HepG2 (cell line): Measurements from ENCODE around the gene PGPEP1. TPM values are rescaled to one million over a fixed set of nuclear protein-coding genes. Genes with fewer than 3 reads are reported as not detected.

ENCODE experiments used
- DBP ChIP-seq: sonication (generic); formaldehyde crosslinking; IDR thresholded peaks from 2 replicates; pipeline ENCODE4 v1.4.0; 2020; ENCODE audit warnings: missing genetic modification reagents; ENCODE audit errors: not compliant biosample characterization
- DNMT1 ChIP-seq: sonication (generic); formaldehyde crosslinking; IDR thresholded peaks from 2 replicates; pipeline ENCODE4 v1.5.1; 2020; ENCODE audit warnings: mild to moderate bottlenecking, missing genetic modification reagents
- ISL2 ChIP-seq: sonication (generic); formaldehyde crosslinking; IDR thresholded peaks from 2 replicates; pipeline ENCODE4 v1.5.0; 2020; ENCODE audit warnings: missing genetic modification reagents
- KDM4B ChIP-seq: sonication (generic); formaldehyde crosslinking; IDR thresholded peaks from 2 replicates; pipeline ENCODE4 v1.4.0; 2020; ENCODE audit warnings: missing genetic modification reagents
- MAZ ChIP-seq, 2 experiments: sonication (generic) in 1 of 2; formaldehyde crosslinking in 1 of 2; IDR thresholded peaks; 2 replicates each; pipeline versions ENCODE4 v1.5.0 to v1.6.1; 2012 to 2020; ENCODE audit warnings: low read depth in 2 of 2, mild to moderate bottlenecking in 2 of 2, borderline replicate concordance in 1 of 2, improper control_type of control experiment in 1 of 2, low read length in 1 of 2, missing genetic modification reagents in 1 of 2, moderate library complexity in 1 of 2
- NFRKB ChIP-seq: fragments of 450-650 bp; IDR thresholded peaks from 2 replicates; pipeline ENCODE4 v1.6.1; 2017
- PHF5A ChIP-seq: IDR thresholded peaks from one replicate; pipeline ENCODE4 v1.6.1; 2018; ENCODE audit warnings: low read depth, missing genetic modification reagents; ENCODE audit not compliant: unreplicated experiment
- PRPF4 ChIP-seq: fragments of 200-400 bp; formaldehyde crosslinking; IDR thresholded peaks from 2 replicates; pipeline ENCODE4 v1.6.1; 2016; ENCODE audit warnings: low read length, low read depth; ENCODE audit not compliant: poor library complexity, severe bottlenecking
- RARA ChIP-seq: IDR thresholded peaks from 2 replicates; pipeline ENCODE4 v1.6.1; 2016; ENCODE audit warnings: missing genetic modification reagents, missing compliant biosample characterization
- YY1 ChIP-seq: IDR thresholded peaks from 2 replicates; pipeline ENCODE4 v1.6.1; 2011; ENCODE audit warnings: low read length, low read depth, moderate library complexity, mild to moderate bottlenecking; ENCODE audit not compliant: insufficient read depth, insufficient replicate concordance
- ZC3H13 ChIP-seq: sonication (generic); formaldehyde crosslinking; IDR thresholded peaks from 2 replicates; pipeline ENCODE4 v1.8.1; 2023; ENCODE audit warnings: mild to moderate bottlenecking, missing genetic modification reagents, moderate library complexity
- ZNF274 ChIP-seq: sonication (generic); formaldehyde crosslinking; IDR thresholded peaks from 2 replicates; pipeline ENCODE4 v1.5.1; 2020; ENCODE audit warnings: mild to moderate bottlenecking, missing genetic modification reagents
- ZNF556 ChIP-seq: sonication (generic); formaldehyde crosslinking; IDR thresholded peaks from 2 replicates; pipeline ENCODE4 v1.4.0; 2020; ENCODE audit warnings: mild to moderate bottlenecking, missing genetic modification reagents, borderline replicate concordance
- ZNF563 ChIP-seq: sonication (generic); formaldehyde crosslinking; IDR thresholded peaks from 2 replicates; pipeline ENCODE4 v1.8.0; 2022; ENCODE audit warnings: mild to moderate bottlenecking, moderate library complexity, missing genetic modification reagents
- ZNF652 ChIP-seq: IDR thresholded peaks from 2 replicates; pipeline ENCODE4 v1.6.1; 2016; ENCODE audit warnings: low read depth, borderline replicate concordance
- ZNF770 ChIP-seq: sonication (generic); formaldehyde crosslinking; IDR thresholded peaks from 2 replicates; pipeline ENCODE4 v1.5.0; 2020; ENCODE audit warnings: mild to moderate bottlenecking, missing genetic modification reagents
- ZSCAN5A ChIP-seq: sonication (generic); formaldehyde crosslinking; IDR thresholded peaks from 2 replicates; pipeline ENCODE4 v1.8.0; 2022; ENCODE audit warnings: mild to moderate bottlenecking, missing genetic modification reagents, borderline replicate concordance
- polyA plus RNA-seq, 8 experiments: library from polyadenylated mRNA; depleted of rRNA in 3 of 8; stranded (reverse) in 7 of 8; unstranded in 1 of 8; fragments of >200 nt; fragmentation: Illumina TruSeq in 4 of 8; extraction: Trizol in 4 of 8; gene quantifications; 2 replicates each; pipeline versions ENCODE4 v1.2.1 to v1.2.3, GENCODE V29; 2011 to 2016; ENCODE audit warnings: low read depth in 4 of 8, missing spikeins in 1 of 8, mixed read lengths in 1 of 8; ENCODE audit not compliant: insufficient read depth in 1 of 8
- total RNA-seq, 5 experiments: library from RNA; depleted of rRNA; stranded (reverse); fragments of >200 nt; fragmentation: Illumina TruSeq; extraction: Trizol; gene quantifications; 2 replicates each; pipeline ENCODE4 v1.2.3, GENCODE V29; 2016; ENCODE audit warnings: low read depth in 1 of 5
- TF ChIP-seq, protein P1 (sequence below): sonication (generic); formaldehyde crosslinking; conservative IDR thresholded peaks from 2 replicates; pipeline ENCODE4 v1.8.0; 2022; ENCODE audit warnings: low read depth, missing genetic modification reagents
- TF ChIP-seq, protein P2 (sequence below): sonication (generic); formaldehyde crosslinking; IDR thresholded peaks from 2 replicates; pipeline ENCODE4 v1.4.0; 2020; ENCODE audit warnings: mild to moderate bottlenecking, missing genetic modification reagents
- TF ChIP-seq, protein P3 (sequence below): sonication (generic); formaldehyde crosslinking; IDR thresholded peaks from 2 replicates; pipeline ENCODE4 v1.4.0; 2020; ENCODE audit warnings: missing genetic modification reagents

The PGPEP1 gene
- total and polyA plus RNA-seq, 2 of the 13 experiments (the other 11 are each of a cell fraction or from before 2014, with no cell fraction given) = 53.1 to 56.6 TPM

GRCh38 chr19:18292810-18293641 is 47.4 kb upstream of the PGPEP1 start (continued):
- TF ChIP-seq ZSCAN5A (CRISPR knock-in tag) (no peak), ISL2 (CRISPR knock-in tag) (no peak), ZNF770 (CRISPR knock-in tag) (no peak; the same call in 1 of the 2 replicates), ZNF556 (CRISPR knock-in tag) (no peak), NFRKB (no peak), DNMT1 (CRISPR knock-in tag) (no peak), KDM4B (no peak), ZC3H13 (CRISPR knock-in tag) (no peak), PRPF4 (no peak), DBP (no peak), RARA (CRISPR knock-in tag) (no peak; the same call in 1 of the 2 replicates), ZNF563 (CRISPR knock-in tag) (0 out of 2 replicates have a peak, but pooled peaks have one; percentile 41), MAZ (IDR thresholded peaks at IDR 0.05; ENCODE audit: borderline replicate concordance, low read depth, low read length) (no peak), MAZ (CRISPR knock-in tag; IDR thresholded peaks at IDR 0.05; ENCODE audit: low read depth) (peak; percentile 65), ZNF274 (CRISPR knock-in tag) (no peak), YY1 (no peak), ZNF652 (CRISPR knock-in tag) (peak; percentile 96), PHF5A (CRISPR knock-in tag) (no peak)
- TF ChIP-seq, protein P1, sequence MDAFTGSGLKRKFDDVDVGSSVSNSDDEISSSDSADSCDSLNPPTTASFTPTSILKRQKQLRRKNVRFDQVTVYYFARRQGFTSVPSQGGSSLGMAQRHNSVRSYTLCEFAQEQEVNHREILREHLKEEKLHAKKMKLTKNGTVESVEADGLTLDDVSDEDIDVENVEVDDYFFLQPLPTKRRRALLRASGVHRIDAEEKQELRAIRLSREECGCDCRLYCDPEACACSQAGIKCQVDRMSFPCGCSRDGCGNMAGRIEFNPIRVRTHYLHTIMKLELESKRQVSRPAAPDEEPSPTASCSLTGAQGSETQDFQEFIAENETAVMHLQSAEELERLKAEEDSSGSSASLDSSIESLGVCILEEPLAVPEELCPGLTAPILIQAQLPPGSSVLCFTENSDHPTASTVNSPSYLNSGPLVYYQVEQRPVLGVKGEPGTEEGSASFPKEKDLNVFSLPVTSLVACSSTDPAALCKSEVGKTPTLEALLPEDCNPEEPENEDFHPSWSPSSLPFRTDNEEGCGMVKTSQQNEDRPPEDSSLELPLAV (CRISPR knock-in tag) = no peak
- TF ChIP-seq, protein P2, sequence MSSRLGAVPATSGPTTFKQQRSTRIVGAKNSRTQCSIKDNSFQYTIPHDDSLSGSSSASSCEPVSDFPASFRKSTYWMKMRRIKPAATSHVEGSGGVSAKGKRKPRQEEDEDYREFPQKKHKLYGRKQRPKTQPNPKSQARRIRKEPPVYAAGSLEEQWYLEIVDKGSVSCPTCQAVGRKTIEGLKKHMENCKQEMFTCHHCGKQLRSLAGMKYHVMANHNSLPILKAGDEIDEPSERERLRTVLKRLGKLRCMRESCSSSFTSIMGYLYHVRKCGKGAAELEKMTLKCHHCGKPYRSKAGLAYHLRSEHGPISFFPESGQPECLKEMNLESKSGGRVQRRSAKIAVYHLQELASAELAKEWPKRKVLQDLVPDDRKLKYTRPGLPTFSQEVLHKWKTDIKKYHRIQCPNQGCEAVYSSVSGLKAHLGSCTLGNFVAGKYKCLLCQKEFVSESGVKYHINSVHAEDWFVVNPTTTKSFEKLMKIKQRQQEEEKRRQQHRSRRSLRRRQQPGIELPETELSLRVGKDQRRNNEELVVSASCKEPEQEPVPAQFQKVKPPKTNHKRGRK = no peak
- TF ChIP-seq, protein P3, sequence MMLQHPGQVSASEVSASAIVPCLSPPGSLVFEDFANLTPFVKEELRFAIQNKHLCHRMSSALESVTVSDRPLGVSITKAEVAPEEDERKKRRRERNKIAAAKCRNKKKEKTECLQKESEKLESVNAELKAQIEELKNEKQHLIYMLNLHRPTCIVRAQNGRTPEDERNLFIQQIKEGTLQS (CRISPR knock-in tag) = no peak
